Measurements from ENCODE around the gene EXOC4.

DNA sequence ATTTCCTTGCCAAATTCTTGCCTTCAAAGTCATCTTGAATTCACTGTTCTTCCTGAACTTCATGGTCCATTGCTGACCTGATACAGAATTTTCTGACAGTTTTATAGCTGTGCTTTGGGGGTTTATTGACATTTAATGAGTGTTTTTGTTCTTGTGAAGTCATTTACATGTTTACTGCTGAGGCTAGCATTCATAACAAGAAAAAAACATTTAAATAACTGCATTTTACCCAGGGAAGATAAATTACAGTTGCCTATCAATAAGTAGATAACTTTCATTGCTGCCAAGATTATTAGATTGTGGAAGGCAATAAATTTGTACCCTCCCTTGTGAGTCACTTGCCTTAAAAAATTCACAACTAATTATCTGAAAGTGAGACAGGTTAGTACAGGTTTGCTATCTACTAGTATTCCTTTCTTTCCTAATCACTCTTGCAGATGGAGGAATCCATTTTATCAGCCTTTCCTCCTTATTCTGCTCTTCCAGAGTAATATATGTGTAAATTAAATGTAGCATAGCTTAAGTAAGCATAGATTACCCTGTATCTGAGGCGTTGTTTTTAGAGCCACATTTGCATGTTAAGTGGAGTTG is 178.4 kb downstream of the EXOC4 start:
- TF ChIP-seq POLR2A (IDR thresholded peaks at IDR 0.05): no peak
- TF ChIP-seq, protein P1, sequence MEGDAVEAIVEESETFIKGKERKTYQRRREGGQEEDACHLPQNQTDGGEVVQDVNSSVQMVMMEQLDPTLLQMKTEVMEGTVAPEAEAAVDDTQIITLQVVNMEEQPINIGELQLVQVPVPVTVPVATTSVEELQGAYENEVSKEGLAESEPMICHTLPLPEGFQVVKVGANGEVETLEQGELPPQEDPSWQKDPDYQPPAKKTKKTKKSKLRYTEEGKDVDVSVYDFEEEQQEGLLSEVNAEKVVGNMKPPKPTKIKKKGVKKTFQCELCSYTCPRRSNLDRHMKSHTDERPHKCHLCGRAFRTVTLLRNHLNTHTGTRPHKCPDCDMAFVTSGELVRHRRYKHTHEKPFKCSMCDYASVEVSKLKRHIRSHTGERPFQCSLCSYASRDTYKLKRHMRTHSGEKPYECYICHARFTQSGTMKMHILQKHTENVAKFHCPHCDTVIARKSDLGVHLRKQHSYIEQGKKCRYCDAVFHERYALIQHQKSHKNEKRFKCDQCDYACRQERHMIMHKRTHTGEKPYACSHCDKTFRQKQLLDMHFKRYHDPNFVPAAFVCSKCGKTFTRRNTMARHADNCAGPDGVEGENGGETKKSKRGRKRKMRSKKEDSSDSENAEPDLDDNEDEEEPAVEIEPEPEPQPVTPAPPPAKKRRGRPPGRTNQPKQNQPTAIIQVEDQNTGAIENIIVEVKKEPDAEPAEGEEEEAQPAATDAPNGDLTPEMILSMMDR (IDR thresholded peaks at IDR 0.05): no peak

Measured in lower leg skin (tissue), 3 donors.